ENCODE data around the gene KRTAP4-16.

DNA sequence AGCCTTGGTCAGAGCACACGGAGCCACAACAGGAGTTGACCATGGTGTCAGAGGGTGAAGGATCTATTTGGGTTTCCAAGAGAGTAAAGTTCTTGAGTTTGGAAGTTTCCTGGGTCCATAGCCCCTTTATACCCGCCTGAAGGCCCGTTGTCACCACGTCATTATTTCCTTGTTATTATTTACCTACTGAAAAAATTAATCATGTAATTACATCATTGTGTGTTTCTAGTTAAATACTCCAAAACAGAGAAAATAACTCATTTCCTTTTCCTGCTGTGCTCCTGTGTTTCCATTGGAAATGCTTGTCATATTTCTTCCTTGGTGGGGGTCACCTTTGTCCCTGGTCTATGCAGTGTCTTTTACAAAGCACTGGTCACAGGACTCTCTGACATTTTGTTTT lies 4.0 kb downstream of the KRTAP4-16 start, which contains the start of gene KRTAP4-8:
- TF ChIP-seq, protein P1, sequence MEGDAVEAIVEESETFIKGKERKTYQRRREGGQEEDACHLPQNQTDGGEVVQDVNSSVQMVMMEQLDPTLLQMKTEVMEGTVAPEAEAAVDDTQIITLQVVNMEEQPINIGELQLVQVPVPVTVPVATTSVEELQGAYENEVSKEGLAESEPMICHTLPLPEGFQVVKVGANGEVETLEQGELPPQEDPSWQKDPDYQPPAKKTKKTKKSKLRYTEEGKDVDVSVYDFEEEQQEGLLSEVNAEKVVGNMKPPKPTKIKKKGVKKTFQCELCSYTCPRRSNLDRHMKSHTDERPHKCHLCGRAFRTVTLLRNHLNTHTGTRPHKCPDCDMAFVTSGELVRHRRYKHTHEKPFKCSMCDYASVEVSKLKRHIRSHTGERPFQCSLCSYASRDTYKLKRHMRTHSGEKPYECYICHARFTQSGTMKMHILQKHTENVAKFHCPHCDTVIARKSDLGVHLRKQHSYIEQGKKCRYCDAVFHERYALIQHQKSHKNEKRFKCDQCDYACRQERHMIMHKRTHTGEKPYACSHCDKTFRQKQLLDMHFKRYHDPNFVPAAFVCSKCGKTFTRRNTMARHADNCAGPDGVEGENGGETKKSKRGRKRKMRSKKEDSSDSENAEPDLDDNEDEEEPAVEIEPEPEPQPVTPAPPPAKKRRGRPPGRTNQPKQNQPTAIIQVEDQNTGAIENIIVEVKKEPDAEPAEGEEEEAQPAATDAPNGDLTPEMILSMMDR (IDR thresholded peaks at IDR 0.05) = no peak
- TF ChIP-seq POLR2A (IDR thresholded peaks at IDR 0.05) = no peak

Measured in uterus (tissue), 2 donors.